Spinal cord (tissue), 10 donors: Measurements from ENCODE around the gene ZNF610. TPM values are rescaled to one million over a fixed set of nuclear protein-coding genes. Genes with fewer than 3 reads are reported as not detected.

Experiments
- DNase-seq, 6 donors: peaks; one replicate each; pipeline versions ENCODE4 v3.0.0 to v3.0.0-alpha.2; 2013 to 2015; ENCODE audit warnings: low spot score in 6 of 6, low read depth in 4 of 6
- H3K27ac ChIP-seq: one replicate; pipeline ENCODE4 v1.5.1; 2013; ENCODE audit warnings: low read depth, low read length, control low read depth
- H3K27me3 ChIP-seq: one replicate; pipeline ENCODE4 v1.6.1; 2013; ENCODE audit warnings: low read length; ENCODE audit not compliant: control insufficient read depth, insufficient read depth
- H3K36me3 ChIP-seq: one replicate; pipeline ENCODE4 v1.6.1; 2013; ENCODE audit warnings: low read length; ENCODE audit not compliant: control insufficient read depth, insufficient read depth
- H3K4me1 ChIP-seq: one replicate; pipeline ENCODE4 v1.6.1; 2013; ENCODE audit warnings: low read length; ENCODE audit not compliant: control insufficient read depth, insufficient read depth
- H3K4me3 ChIP-seq: one replicate; pipeline ENCODE4 v1.5.1; 2013; ENCODE audit warnings: low read depth, low read length, control low read depth
- H3K9me3 ChIP-seq: one replicate; pipeline ENCODE4 v1.6.1; 2013; ENCODE audit warnings: low read length; ENCODE audit not compliant: control insufficient read depth, insufficient read depth
- WGBS: methylation state at CpG from one replicate; pipeline ENCODE4 v1.1.5; 2013; ENCODE audit warnings: missing lambda C conversion rate; ENCODE audit not compliant: insufficient coverage; 5-methylcytosine and 5-hydroxymethylcytosine counted together
- polyA plus RNA-seq, 2 donors: library from polyadenylated mRNA; unstranded; fragments of 120-200 nt; gene quantifications; one replicate each; pipeline ENCODE4 v1.2.1, GENCODE V29; 2013; ENCODE audit not compliant: insufficient read length in 2 of 2
- small RNA-seq: library from RNA; depleted of rRNA; stranded (forward); fragments of <200 nt; gene quantifications from one replicate; pipeline ENCODE3, GENCODE V24; 2014; ENCODE audit warnings: low replicate concordance
- total RNA-seq, 2 donors: library from RNA; depleted of rRNA in 1 of 2; stranded (reverse); fragments of 120-200 nt in 1 of 2; fragments of >200 nt in 1 of 2; gene quantifications; one replicate each; pipeline versions ENCODE4 v1.2.3 to v1.2.4, GENCODE V29; 2013 to 2014
- donor health status: healthy.

Gene ZNF610
- total and polyA plus RNA-seq, 4 donors, result 11.4 to 13.3 (median 12.2) TPM

- no peak for DNase-seq
- H3K27ac ChIP-seq, result no peak overlapping the region
- H3K4me3 ChIP-seq, result no peak overlapping the region
- no peaks in the 10 kb centered on the region for H3K27me3 ChIP-seq
- 81% methylated on average over 1 of the region's 1 CpG for WGBS
- H3K36me3 ChIP-seq, result peaks cover 39% of the 10 kb centered on the region
- H3K9me3 ChIP-seq, result peaks cover 2% of the 10 kb centered on the region
- peaks cover 7% of the 10 kb centered on the region for H3K4me1 ChIP-seq
Observed at GRCh38 chr19:52391135-52391534, 55.1 kb downstream of the ZNF610 start.

GRCh38 chr19:52397310-52398080, 61.5 kb downstream of the ZNF610 start, which contains the start of gene ZNF528:
TSS of gene ZNF528 (plus strand) at chr19:52397849. CDS start at chr19:52402014, 4,165 bp downstream.
- H3K27ac ChIP-seq, result peak within 1 kb of the TSS; percentile 53
- H3K9me3 ChIP-seq, result no peaks in the 10 kb centered on the region
- H3K27me3 ChIP-seq, result no peaks in the 10 kb centered on the region
- WGBS, result under 1% methylated on average over 35 of the region's 36 CpGs
- peaks cover 26% of the 10 kb centered on the region for H3K36me3 ChIP-seq
- peak; percentile 76 to 98 (median 92) for DNase-seq
- H3K4me1 ChIP-seq, result peaks cover 24% of the 10 kb centered on the region
- peak within 1 kb of the TSS; percentile 71 for H3K4me3 ChIP-seq

GRCh38 chr19:52398081-52398441, 62.0 kb downstream of the ZNF610 start:
- H3K27me3 ChIP-seq, result no peaks in the 10 kb centered on the region
- H3K9me3 ChIP-seq, result no peaks in the 10 kb centered on the region
- peaks cover 23% of the 10 kb centered on the region for H3K36me3 ChIP-seq
- H3K27ac ChIP-seq, result peak overlapping the region; percentile 53
- no peak for DNase-seq
- peak overlapping the region; percentile 71 for H3K4me3 ChIP-seq
- H3K4me1 ChIP-seq, result peaks cover 24% of the 10 kb centered on the region
- WGBS, result under 1% methylated on average over 12 of the region's 14 CpGs

GRCh38 chr19:52410276-52410675, 74.2 kb downstream of the ZNF610 start:
- no peak for DNase-seq
- no peak overlapping the region for H3K4me3 ChIP-seq
- H3K27ac ChIP-seq, result no peak overlapping the region
- H3K4me1 ChIP-seq, result no peaks in the 10 kb centered on the region
- peaks cover 46% of the 10 kb centered on the region for H3K36me3 ChIP-seq
- peaks cover 4% of the 10 kb centered on the region for H3K9me3 ChIP-seq
- no peaks in the 10 kb centered on the region for H3K27me3 ChIP-seq
- 98% methylated on average over 5 of the region's 6 CpGs for WGBS

GRCh38 chr19:52415711-52416110, 79.7 kb downstream of the ZNF610 start:
- no peak overlapping the region for H3K27ac ChIP-seq
- no peaks in the 10 kb centered on the region for H3K27me3 ChIP-seq
- H3K36me3 ChIP-seq, result no peaks in the 10 kb centered on the region
- H3K9me3 ChIP-seq, result peaks cover 9% of the 10 kb centered on the region
- no peaks in the 10 kb centered on the region for H3K4me1 ChIP-seq
- no peak overlapping the region for H3K4me3 ChIP-seq
- WGBS, result no CpG with 5 or more reads among the region's 5 CpGs
- DNase-seq, result no peak

Small RNAs within 50 kb of the gene (small RNA-seq; reads per million reads assigned to genes)
- not detected for gene AC010332.1

Other genes starting within 250 kb of the ZNF610 start
- 10 to 100 TPM; 25.9 to 33.0 TPM for gene ZNF841, start 240.5 kb upstream of the ZNF610 start, total RNA-seq
- gene ZNF841, start 240.5 kb upstream of the ZNF610 start, polyA plus RNA-seq, result 10 to 100 TPM; 12.0 to 20.8 TPM
- gene ZNF616, start 196.3 kb upstream of the ZNF610 start, total RNA-seq, result 10 to 100 TPM; 16.9 to 18.0 TPM
- gene ZNF616, start 196.3 kb upstream of the ZNF610 start, polyA plus RNA-seq, result 10 to 100 TPM in 1 of 2 donors, 1 to 10 TPM in 1; 9.1 to 10.6 TPM
- gene ZNF836, start 164.6 kb upstream of the ZNF610 start, total RNA-seq, result 10 to 100 TPM; 19.9 to 26.2 TPM
- gene ZNF836, start 164.6 kb upstream of the ZNF610 start, polyA plus RNA-seq, result 10 to 100 TPM; 11.9 to 14.5 TPM
- 100 to 1,000 TPM; 217 to 232 TPM for gene PPP2R1A, start 146.2 kb upstream of the ZNF610 start, total RNA-seq
- 100 to 1,000 TPM; 726 to 752 TPM for gene PPP2R1A, start 146.2 kb upstream of the ZNF610 start, polyA plus RNA-seq
- 10 to 100 TPM; 13.7 to 22.1 TPM for gene ZNF766, start 66.7 kb upstream of the ZNF610 start, total RNA-seq
- 10 to 100 TPM; 10.2 to 10.7 TPM for gene ZNF766, start 66.7 kb upstream of the ZNF610 start, polyA plus RNA-seq
- 10 to 100 TPM; 10.0 to 13.4 TPM for gene ZNF480, start 39.1 kb upstream of the ZNF610 start, total RNA-seq
- gene ZNF480, start 39.1 kb upstream of the ZNF610 start, polyA plus RNA-seq, result 10 to 100 TPM in 1 of 2 donors, 1 to 10 TPM in 1; 8.2 to 10.8 TPM
- 10 to 100 TPM; 41.5 to 56.7 TPM for gene ZNF880, start 33.7 kb downstream of the ZNF610 start, total RNA-seq
- gene ZNF880, start 33.7 kb downstream of the ZNF610 start, polyA plus RNA-seq, result 10 to 100 TPM; 14.9 to 26.2 TPM
- 10 to 100 TPM; 45.7 to 68.2 TPM for gene ZNF528, start 61.6 kb downstream of the ZNF610 start, total RNA-seq
- 10 to 100 TPM; 38.9 to 46.3 TPM for gene ZNF528, start 61.6 kb downstream of the ZNF610 start, polyA plus RNA-seq
- under 1 TPM; 0.40 to 0.72 TPM for gene ZNF534, start 92.9 kb downstream of the ZNF610 start, total RNA-seq
- 1 to 10 TPM; 1.2 to 1.7 TPM for gene ZNF534, start 92.9 kb downstream of the ZNF610 start, polyA plus RNA-seq
- gene ZNF578, start 117.3 kb downstream of the ZNF610 start, total RNA-seq, result 10 to 100 TPM; 10.6 to 15.5 TPM
- gene ZNF578, start 117.3 kb downstream of the ZNF610 start, polyA plus RNA-seq, result 1 to 10 TPM; 4.8 to 5.4 TPM
- gene ZNF808, start 191.4 kb downstream of the ZNF610 start, total RNA-seq, result 10 to 100 TPM; 26.1 to 38.4 TPM
- gene ZNF808, start 191.4 kb downstream of the ZNF610 start, polyA plus RNA-seq, result 1 to 10 TPM; 6.4 to 8.4 TPM
- 10 to 100 TPM; 17.7 to 30.6 TPM for gene ZNF701, start 234.0 kb downstream of the ZNF610 start, total RNA-seq
- gene ZNF701, start 234.0 kb downstream of the ZNF610 start, polyA plus RNA-seq, result 10 to 100 TPM in 1 of 2 donors, 1 to 10 TPM in 1; 7.8 to 10.5 TPM